ENCODE data around the gene DHX36. TPM values are rescaled to one million over a fixed set of nuclear protein-coding genes. Genes with fewer than 3 reads are reported as not detected.

DHX36 gene
- total and polyA plus RNA-seq, 2 of the 4 experiments (the other 2 are of a cell fraction): 27.1 to 30.2 TPM

DNA sequence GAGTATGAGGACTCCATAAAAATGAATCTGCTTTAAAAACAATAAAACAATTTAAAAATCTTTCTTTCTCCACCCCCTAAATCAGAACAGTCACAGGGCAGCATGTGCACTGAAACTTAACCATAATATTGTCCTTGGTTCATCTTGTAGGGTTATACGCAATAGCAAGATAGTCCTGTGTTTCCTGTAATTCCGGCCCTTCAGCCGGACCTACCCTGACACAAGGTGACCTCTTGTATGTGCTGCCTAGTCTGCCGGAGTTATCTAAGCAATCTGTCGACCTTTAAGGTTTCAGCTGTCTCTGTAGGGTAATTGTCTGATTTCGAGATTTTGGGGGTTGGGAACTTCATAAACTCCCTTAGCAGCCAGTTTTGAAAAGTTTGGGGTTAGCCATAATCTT lies 99.9 kb downstream of the DHX36 start:
- H4K20me1 ChIP-seq (ENCODE audit: insufficient read depth, low read length): no peaks in the 10 kb centered on the region
- 0 out of 2 replicates have a peak, but pooled peaks cover 2% of the 10 kb centered on the region for H3K4me1 ChIP-seq (ENCODE audit: control insufficient read depth, insufficient read depth, low read length)
- H3K9me3 ChIP-seq (ENCODE audit: control insufficient read depth, insufficient read depth, low read length): no peaks in the 10 kb centered on the region
- no peak overlapping the region for H2BK120ac ChIP-seq (ENCODE audit: low read depth, low read length)
- no peak overlapping the region for H3K9ac ChIP-seq (ENCODE audit: low read depth, low read length)
- H2BK20ac ChIP-seq (ENCODE audit: low read depth, low read length): no peak overlapping the region
- POLR2A ChIA-PET (ENCODE audit: unreplicated experiment): no interaction called here
- no peak overlapping the region for H2BK5ac ChIP-seq (ENCODE audit: low read depth, low read length, poor library complexity, severe bottlenecking)
- intact Hi-C loops (cut with micrococcal nuclease): no loop called here
- no peak overlapping the region for H4K8ac ChIP-seq (ENCODE audit: low read depth in 2 of 2, low read length in 2 of 2)
- no peak overlapping the region for H3K18ac ChIP-seq (ENCODE audit: low read depth, low read length)
- no peaks in the 10 kb centered on the region for H3K9me1 ChIP-seq (ENCODE audit: insufficient read depth, low read length)
- H2AFZ ChIP-seq (replicated peaks; ENCODE audit: low read length, poor library complexity): no peak overlapping the region
- CTCF ChIA-PET: interaction anchor here (0.6 kb wide), 1 partner anchor 29 kb away, joined by 3 read pairs; no protein-coding TSS in a partner anchor
- H4K91ac ChIP-seq (ENCODE audit: insufficient read depth, low read depth, low read length): no peak overlapping the region
- no peak overlapping the region for H2AK5ac ChIP-seq (ENCODE audit: low read depth, low read length)
- in situ Hi-C loops (cut with MboI; ENCODE audit: low sequenced_read_pairs): no loop called here
- DNase-seq (no peak), ATAC-seq (ENCODE audit: low read depth) (no peak)
- dilution Hi-C loops (cut with HindIII; ENCODE audit: low sequenced_read_pairs, unreplicated experiment): no loop called here
- H2AK9ac ChIP-seq (replicated peaks; ENCODE audit: low read depth, low read length, poor library complexity): no peak overlapping the region
- no CpG with 5 or more reads among the region's 6 CpGs for WGBS, 2 experiments (ENCODE audit: extremely low coverage in 2 of 2, insufficient read length in 1 of 2)
- no peak overlapping the region for H3K27ac ChIP-seq (ENCODE audit: insufficient read depth, low read length)
- H3K23ac ChIP-seq (ENCODE audit: low read depth, low read length): no peak overlapping the region
- no peaks in the 10 kb centered on the region for H3K36me3 ChIP-seq (ENCODE audit: control insufficient read depth, insufficient read depth, low read length)
- TF ChIP-seq BHLHE40 (IDR thresholded peaks at IDR 0.05; ENCODE audit: low read depth, low read length) (no peak), RCOR1 (IDR thresholded peaks at IDR 0.05; ENCODE audit: insufficient replicate concordance, low read length) (no peak), CHD1 (IDR thresholded peaks at IDR 0.05; ENCODE audit: low read depth, low read length) (no peak), NFE2L2 (IDR thresholded peaks at IDR 0.05; ENCODE audit: low read depth, low read length) (no peak), RFX5 (IDR thresholded peaks at IDR 0.05; ENCODE audit: low read depth, low read length) (no peak), POLR2A (IDR thresholded peaks at IDR 0.05; ENCODE audit: low read depth, low read length) (no peak), CEBPB (IDR thresholded peaks at IDR 0.05; ENCODE audit: low read depth, low read length) (no peak), RAD21 (IDR thresholded peaks at IDR 0.05; ENCODE audit: low read length) (no peak), MAFK (IDR thresholded peaks at IDR 0.05; ENCODE audit: low read depth, low read length) (no peak), FOS (IDR thresholded peaks at IDR 0.05; ENCODE audit: low read depth, low read length) (no peak), MAZ (IDR thresholded peaks at IDR 0.05; ENCODE audit: borderline replicate concordance, low read depth, low read length) (no peak)
- TF ChIP-seq, protein P1, sequence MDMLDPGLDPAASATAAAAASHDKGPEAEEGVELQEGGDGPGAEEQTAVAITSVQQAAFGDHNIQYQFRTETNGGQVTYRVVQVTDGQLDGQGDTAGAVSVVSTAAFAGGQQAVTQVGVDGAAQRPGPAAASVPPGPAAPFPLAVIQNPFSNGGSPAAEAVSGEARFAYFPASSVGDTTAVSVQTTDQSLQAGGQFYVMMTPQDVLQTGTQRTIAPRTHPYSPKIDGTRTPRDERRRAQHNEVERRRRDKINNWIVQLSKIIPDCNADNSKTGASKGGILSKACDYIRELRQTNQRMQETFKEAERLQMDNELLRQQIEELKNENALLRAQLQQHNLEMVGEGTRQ (IDR thresholded peaks at IDR 0.05; ENCODE audit: low read depth, low read length): no peak
- TF ChIP-seq, protein P2, sequence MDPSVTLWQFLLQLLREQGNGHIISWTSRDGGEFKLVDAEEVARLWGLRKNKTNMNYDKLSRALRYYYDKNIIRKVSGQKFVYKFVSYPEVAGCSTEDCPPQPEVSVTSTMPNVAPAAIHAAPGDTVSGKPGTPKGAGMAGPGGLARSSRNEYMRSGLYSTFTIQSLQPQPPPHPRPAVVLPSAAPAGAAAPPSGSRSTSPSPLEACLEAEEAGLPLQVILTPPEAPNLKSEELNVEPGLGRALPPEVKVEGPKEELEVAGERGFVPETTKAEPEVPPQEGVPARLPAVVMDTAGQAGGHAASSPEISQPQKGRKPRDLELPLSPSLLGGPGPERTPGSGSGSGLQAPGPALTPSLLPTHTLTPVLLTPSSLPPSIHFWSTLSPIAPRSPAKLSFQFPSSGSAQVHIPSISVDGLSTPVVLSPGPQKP (IDR thresholded peaks at IDR 0.05; ENCODE audit: borderline replicate concordance, low read depth, low read length): no peak
- no peak overlapping the region for H3K4me2 ChIP-seq (ENCODE audit: low read depth, low read length)
- H3K14ac ChIP-seq (replicated peaks; ENCODE audit: low read depth, low read length): no peak overlapping the region
- no peak overlapping the region for H3K4me3 ChIP-seq (ENCODE audit: insufficient read depth, low read depth, low read length)
- H4K5ac ChIP-seq (ENCODE audit: low read depth, low read length): no peak overlapping the region
- no TSS peak for BruUV-seq (replicated peaks)
- no peaks in the 10 kb centered on the region for H3K79me1 ChIP-seq (ENCODE audit: low read depth in 1 of 2, low read length in 2 of 2)
- H3K4ac ChIP-seq (ENCODE audit: low read depth, low read length): no peak overlapping the region
- no peak overlapping the region; the same call in 2 of the 3 replicates for H2BK15ac ChIP-seq (ENCODE audit: low read depth, low read length)
- H3K27me3 ChIP-seq (ENCODE audit: control insufficient read depth, insufficient read depth, low read length): no peaks in the 10 kb centered on the region
- H3K56ac ChIP-seq (ENCODE audit: extremely low read depth, insufficient read depth, low read length): no peak overlapping the region

Measured in IMR-90 (cell line).